ENCODE measurements around the gene VPREB3.

The VPREB3 gene

GRCh38 chr22:23762842-23763578 lies 8.8 kb upstream of the VPREB3 start, which contains the start of gene C22orf15:
Gene C22orf15 (plus strand): TSS chr22:23762990. CDS start chr22:23763307, 317 bp downstream.
- DNase-seq (ENCODE audit: extremely low spot score): no peak
- ChIA-PET CTCF (interaction anchor here (1.4 to 6.8 kb wide), 3 partner anchors 6 to 87 kb away, joined by 4 to 33 read pairs (median 5); partner anchors contain the start of genes CHCHD10 and ZNF70), POLR2A (interaction anchor here (0.6 kb wide), 1 partner anchor 1598 kb away, joined by 3 read pairs; no protein-coding TSS in a partner anchor)
- no peak for TF ChIP-seq CTCF (IDR thresholded peaks at IDR 0.05; ENCODE audit: control extremely low read depth, extremely low read depth, low read depth, missing control alignments)

- ChIA-PET POLR2A (interaction anchor here (0.7 kb wide), 1 partner anchor 805 kb away, joined by 4 read pairs; no protein-coding TSS in a partner anchor), CTCF (interaction anchor here (1.0 to 6.8 kb wide), 5 partner anchors 8 to 134 kb away, joined by 3 to 33 read pairs (median 4); partner anchors contain the start of genes CHCHD10, MIF and MMP11)
- no peak for TF ChIP-seq CTCF (IDR thresholded peaks at IDR 0.05; ENCODE audit: control extremely low read depth, extremely low read depth, low read depth, missing control alignments)
- no peak for DNase-seq (ENCODE audit: extremely low spot score)
Measured at GRCh38 chr22:23760056-23760455, 5.8 kb upstream of the VPREB3 start.

- TF ChIP-seq CTCF (IDR thresholded peaks at IDR 0.05; ENCODE audit: control extremely low read depth, extremely low read depth, low read depth, missing control alignments): no peak
- ChIA-PET CTCF (interaction anchor here (0.7 to 6.8 kb wide), 5 partner anchors 10 to 134 kb away, joined by 3 to 33 read pairs (median 4); partner anchors contain the start of genes CHCHD10, MIF and MMP11), POLR2A (interaction anchor here (0.7 kb wide), 1 partner anchor 805 kb away, joined by 4 read pairs; no protein-coding TSS in a partner anchor)
- DNase-seq (ENCODE audit: extremely low spot score): no peak
Measured at GRCh38 chr22:23759566-23759965, 5.3 kb upstream of the VPREB3 start.

- POLR2A ChIA-PET: no interaction called here
- no peak for DNase-seq (ENCODE audit: extremely low spot score)
- CTCF ChIA-PET: interaction anchor here (1.6 to 6.8 kb wide), 2 partner anchors 12 to 93 kb away, joined by 4 to 33 read pairs; partner anchors contain the start of gene CHCHD10
- no peak for TF ChIP-seq CTCF (IDR thresholded peaks at IDR 0.05; ENCODE audit: control extremely low read depth, extremely low read depth, low read depth, missing control alignments)
Measured at GRCh38 chr22:23756891-23757290, 2.7 kb upstream of the VPREB3 start.

- no peak for TF ChIP-seq CTCF (IDR thresholded peaks at IDR 0.05; ENCODE audit: control extremely low read depth, extremely low read depth, low read depth, missing control alignments)
- DNase-seq (ENCODE audit: extremely low spot score): no peak
- ChIA-PET CTCF (interaction anchor here (1.1 to 1.3 kb wide), 3 partner anchors 11 to 15 kb away, joined by 3 read pairs; no protein-coding TSS in a partner anchor), POLR2A (no interaction called here)
Measured at GRCh38 chr22:23755711-23756110, 1.5 kb upstream of the VPREB3 start.

GRCh38 chr22:23754980-23755636 lies 883 bp upstream of the VPREB3 start:
- no peak for DNase-seq (ENCODE audit: extremely low spot score)
- no peak for TF ChIP-seq CTCF (IDR thresholded peaks at IDR 0.05; ENCODE audit: control extremely low read depth, extremely low read depth, low read depth, missing control alignments)
- ChIA-PET POLR2A (no interaction called here), CTCF (interaction anchor here (0.8 to 1.8 kb wide), 5 partner anchors 11 to 94 kb away, joined by 3 to 4 read pairs (median 3); no protein-coding TSS in a partner anchor)
